C4-2B (cell line): Measurements from ENCODE around the gene ZNF648.
"Not testable (repeated sequence)": the region's sequence is repeated elsewhere in the genome, so short reads cannot be mapped to it uniquely, and the experiment has no call there.

Source experiments
- H3K27ac ChIP-seq: fragments of 450-650 bp; 2 replicates; pipeline ENCODE4 v1.5.1; 2017
- CTCF ChIP-seq: fragments of 450-650 bp; conservative IDR thresholded peaks from 2 replicates; pipeline ENCODE4 v1.5.1; 2017; ENCODE audit warnings: mild to moderate bottlenecking
- ZFX ChIP-seq: fragments of 450-650 bp; IDR thresholded peaks from 2 replicates; pipeline ENCODE4 v1.6.1; 2017

The ZNF648 gene

GRCh38 chr1:182095946-182096345, 34.4 kb upstream of the ZNF648 start:
- no peak for TF ChIP-seq ZFX
- TF ChIP-seq CTCF = no peak
- no peak overlapping the region for H3K27ac ChIP-seq

- not testable (repeated sequence) for H3K27ac ChIP-seq
Measured at GRCh38 chr1:182094514-182095005, 33.0 kb upstream of the ZNF648 start.

GRCh38 chr1:182093781-182094180, 32.3 kb upstream of the ZNF648 start:
- TF ChIP-seq ZFX (no peak), CTCF (no peak)
- no peak overlapping the region for H3K27ac ChIP-seq

GRCh38 chr1:182092336-182092735, 30.8 kb upstream of the ZNF648 start:
- TF ChIP-seq CTCF = no peak
- no peak overlapping the region for H3K27ac ChIP-seq

- no peak overlapping the region for H3K27ac ChIP-seq
- TF ChIP-seq ZFX = no peak
- no peak for TF ChIP-seq CTCF
Measured at GRCh38 chr1:182091083-182091482, 29.6 kb upstream of the ZNF648 start.

GRCh38 chr1:182087719-182088350, 26.3 kb upstream of the ZNF648 start:
- H3K27ac ChIP-seq = no peak overlapping the region
- TF ChIP-seq ZFX (no peak), CTCF (no peak)

- TF ChIP-seq ZFX (no peak), CTCF (no peak)
- H3K27ac ChIP-seq = no peak overlapping the region
Measured at GRCh38 chr1:182087304-182087703, 25.8 kb upstream of the ZNF648 start.

- no peak for TF ChIP-seq CTCF
- TF ChIP-seq ZFX = no peak
- no peak overlapping the region for H3K27ac ChIP-seq
Measured at GRCh38 chr1:182086620-182087019, 25.1 kb upstream of the ZNF648 start.
